HEK293 (cell line): ENCODE results near the gene KRT13.

ENCODE experiments used
- CTCF ChIA-PET: fragments of 350-600 bp; formaldehyde crosslinking; extraction: SDS; loops from one replicate; lab custom pipeline; 2021; ENCODE audit warnings: antibody characterized with exemption; lab: Yijun Ruan, JAX
- POLR2A ChIA-PET: fragments of 300-600 bp; formaldehyde crosslinking; extraction: SDS; loops from one replicate; lab custom pipeline; 2020; ENCODE audit warnings: antibody characterized with exemption, inconsistent platforms; lab: Yijun Ruan, JAX
- H3K27ac ChIP-seq: fragments of 200-500 bp; sonication (Bioruptor generic); 2 replicates; pipeline ENCODE4 v1.5.1; 2014; ENCODE audit warnings: low read depth, low read length, control low read depth, inconsistent platforms; ENCODE audit errors: extremely low read depth
- H3K36me3 ChIP-seq, 2 experiments: fragments of 200-500 bp in 1 of 2; sonication (Bioruptor generic) in 1 of 2; 1 replicate in 1 of 2; 2 replicates in 1 of 2; pipeline ENCODE4 v1.5.1; 2014 to 2017; ENCODE audit warnings: inconsistent platforms in 2 of 2, low read length in 2 of 2; ENCODE audit not compliant: control insufficient read depth in 2 of 2, insufficient read depth in 1 of 2
- H3K4me1 ChIP-seq: fragments of 200-500 bp; sonication (Bioruptor generic); 2 replicates; pipeline ENCODE4 v1.5.1; 2014; ENCODE audit warnings: mild to moderate bottlenecking, low read length, inconsistent platforms; ENCODE audit not compliant: control insufficient read depth, insufficient read depth
- H3K4me3 ChIP-seq: 2 replicates; pipeline ENCODE4 v1.5.1; 2011; ENCODE audit warnings: low read depth, mild to moderate bottlenecking, control low read depth, low read length, moderate library complexity
- H3K9me3 ChIP-seq: fragments of 200-500 bp; sonication (Bioruptor generic); 2 replicates; pipeline ENCODE4 v1.5.1; 2014; ENCODE audit warnings: low read depth, low read length, inconsistent platforms; ENCODE audit not compliant: control insufficient read depth, insufficient read depth
- EGR2 ChIP-seq: fragments of 450-650 bp; formaldehyde crosslinking; IDR thresholded peaks from 2 replicates; pipeline ENCODE4 v1.5.1; 2016; ENCODE audit warnings: low read depth, missing biosample characterization, missing genetic modification characterization
- GFI1B ChIP-seq: fragments of 450-650 bp; formaldehyde crosslinking; IDR thresholded peaks from 2 replicates; pipeline ENCODE4 v1.5.1; 2016; ENCODE audit warnings: missing biosample characterization, missing genetic modification characterization
- KLF1 ChIP-seq: fragments of 450-650 bp; formaldehyde crosslinking; IDR thresholded peaks from 2 replicates; pipeline ENCODE4 v1.5.1; 2016; ENCODE audit warnings: missing biosample characterization, missing genetic modification characterization
- MYNN ChIP-seq: fragments of 450-650 bp; formaldehyde crosslinking; IDR thresholded peaks from 2 replicates; pipeline ENCODE4 v1.5.1; 2016; ENCODE audit warnings: missing biosample characterization, missing genetic modification characterization, borderline replicate concordance
- PRDM2 ChIP-seq: fragments of 450-650 bp; formaldehyde crosslinking; IDR thresholded peaks from 2 replicates; pipeline ENCODE4 v1.5.1; 2016; ENCODE audit warnings: missing biosample characterization, missing genetic modification characterization, borderline replicate concordance
- PRDM6 ChIP-seq: fragments of 450-650 bp; formaldehyde crosslinking; IDR thresholded peaks from 2 replicates; pipeline ENCODE4 v1.5.1; 2017; ENCODE audit warnings: missing biosample characterization, missing genetic modification characterization
- ZBTB1 ChIP-seq: fragments of 450-650 bp; formaldehyde crosslinking; IDR thresholded peaks from 2 replicates; pipeline ENCODE4 v1.5.1; 2016; ENCODE audit warnings: missing biosample characterization, missing genetic modification characterization
- ZNF140 ChIP-seq: fragments of 450-650 bp; formaldehyde crosslinking; IDR thresholded peaks from 2 replicates; pipeline ENCODE4 v1.5.1; 2016; ENCODE audit warnings: missing biosample characterization, missing genetic modification characterization
- ZNF169 ChIP-seq: fragments of 450-650 bp; formaldehyde crosslinking; IDR thresholded peaks from 2 replicates; pipeline ENCODE4 v1.5.1; 2016; ENCODE audit warnings: missing biosample characterization, missing genetic modification characterization
- ZNF211 ChIP-seq: fragments of 450-650 bp; formaldehyde crosslinking; IDR thresholded peaks from 2 replicates; pipeline ENCODE4 v1.5.1; 2016; ENCODE audit warnings: low read depth, missing biosample characterization, missing genetic modification characterization
- ZNF398 ChIP-seq: fragments of 450-650 bp; formaldehyde crosslinking; IDR thresholded peaks from 2 replicates; pipeline ENCODE4 v1.5.1; 2017; ENCODE audit warnings: missing biosample characterization, missing genetic modification characterization
- ZNF416 ChIP-seq: fragments of 450-650 bp; formaldehyde crosslinking; IDR thresholded peaks from 2 replicates; pipeline ENCODE4 v1.5.1; 2016; ENCODE audit warnings: missing biosample characterization, missing genetic modification characterization
- ZNF510 ChIP-seq: fragments of 450-650 bp; formaldehyde crosslinking; IDR thresholded peaks from 2 replicates; pipeline ENCODE4 v1.5.1; 2018; ENCODE audit warnings: mild to moderate bottlenecking, missing genetic modification characterization, missing biosample characterization; ENCODE audit not compliant: insufficient replicate concordance
- ZNF701 ChIP-seq: fragments of 450-650 bp; formaldehyde crosslinking; IDR thresholded peaks from 2 replicates; pipeline ENCODE4 v1.5.1; 2016; ENCODE audit warnings: missing biosample characterization, missing genetic modification characterization
- ZNF837 ChIP-seq: fragments of 450-650 bp; formaldehyde crosslinking; IDR thresholded peaks from 2 replicates; pipeline ENCODE4 v1.5.1; 2016; ENCODE audit warnings: missing biosample characterization, missing genetic modification characterization
- ZSCAN23 ChIP-seq: fragments of 450-650 bp; formaldehyde crosslinking; IDR thresholded peaks from 2 replicates; pipeline ENCODE4 v1.5.1; 2016; ENCODE audit warnings: missing biosample characterization, missing genetic modification characterization
- ZSCAN4 ChIP-seq: fragments of 450-650 bp; formaldehyde crosslinking; IDR thresholded peaks from 2 replicates; pipeline ENCODE4 v1.5.1; 2017; ENCODE audit warnings: missing biosample characterization, missing genetic modification characterization
- ZXDB ChIP-seq: fragments of 450-650 bp; formaldehyde crosslinking; IDR thresholded peaks from 2 replicates; pipeline ENCODE4 v1.5.1; 2016; ENCODE audit warnings: missing biosample characterization, missing genetic modification characterization
- TF ChIP-seq, protein P1 (sequence below): fragments of 450-650 bp; formaldehyde crosslinking; IDR thresholded peaks from 2 replicates; pipeline ENCODE4 v1.5.1; 2016; ENCODE audit warnings: missing biosample characterization, missing genetic modification characterization
- TF ChIP-seq, protein P2 (sequence below): fragments of 450-650 bp; formaldehyde crosslinking; IDR thresholded peaks from 2 replicates; pipeline ENCODE4 v1.5.1; 2016; ENCODE audit warnings: missing biosample characterization, missing genetic modification characterization

Gene KRT13

GRCh38 chr17:41511116-41511515 is 5.7 kb upstream of the KRT13 start:
- ChIA-PET POLR2A (interaction anchor here (1.4 kb wide), 1 partner anchor 10 kb away, joined by 3 read pairs; no protein-coding TSS in a partner anchor), CTCF (interaction anchor here (0.8 to 1.2 kb wide), 3 partner anchors 38 to 627 kb away, joined by 3 to 6 read pairs (median 3); partner anchors contain the start of gene KRT20)
- H3K4me3 ChIP-seq: no peak overlapping the region
- H3K36me3 ChIP-seq: no peaks in the 10 kb centered on the region
- H3K27ac ChIP-seq: peak overlapping the region; percentile 6; the same call in 1 of the 2 replicates
- peaks cover 29% of the 10 kb centered on the region for H3K4me1 ChIP-seq
- H3K9me3 ChIP-seq: no peaks in the 10 kb centered on the region
- TF ChIP-seq ZNF169 (tag by site-specific recombination): no peak
- no peak for TF ChIP-seq ZXDB (tag by site-specific recombination)
- no peak for TF ChIP-seq ZNF211
- no peak for TF ChIP-seq ZSCAN23 (tag by site-specific recombination)
- TF ChIP-seq ZNF416 (tag by site-specific recombination): no peak
- no peak for TF ChIP-seq ZNF510 (tag by site-specific recombination)
- TF ChIP-seq ZNF140: no peak
- 0 out of 2 replicates have a peak, but pooled peaks have one; percentile 22 for TF ChIP-seq EGR2 (tag by site-specific recombination)
- TF ChIP-seq ZNF398: no peak
- TF ChIP-seq ZNF701 (tag by site-specific recombination): no peak
- no peak for TF ChIP-seq ZBTB1 (tag by site-specific recombination)
- TF ChIP-seq KLF1 (tag by site-specific recombination): peak; percentile 88
- TF ChIP-seq GFI1B: no peak
- no peak for TF ChIP-seq ZNF837 (tag by site-specific recombination)
- no peak for TF ChIP-seq PRDM2 (tag by site-specific recombination)
- TF ChIP-seq PRDM6 (tag by site-specific recombination): no peak
- TF ChIP-seq, protein P1, sequence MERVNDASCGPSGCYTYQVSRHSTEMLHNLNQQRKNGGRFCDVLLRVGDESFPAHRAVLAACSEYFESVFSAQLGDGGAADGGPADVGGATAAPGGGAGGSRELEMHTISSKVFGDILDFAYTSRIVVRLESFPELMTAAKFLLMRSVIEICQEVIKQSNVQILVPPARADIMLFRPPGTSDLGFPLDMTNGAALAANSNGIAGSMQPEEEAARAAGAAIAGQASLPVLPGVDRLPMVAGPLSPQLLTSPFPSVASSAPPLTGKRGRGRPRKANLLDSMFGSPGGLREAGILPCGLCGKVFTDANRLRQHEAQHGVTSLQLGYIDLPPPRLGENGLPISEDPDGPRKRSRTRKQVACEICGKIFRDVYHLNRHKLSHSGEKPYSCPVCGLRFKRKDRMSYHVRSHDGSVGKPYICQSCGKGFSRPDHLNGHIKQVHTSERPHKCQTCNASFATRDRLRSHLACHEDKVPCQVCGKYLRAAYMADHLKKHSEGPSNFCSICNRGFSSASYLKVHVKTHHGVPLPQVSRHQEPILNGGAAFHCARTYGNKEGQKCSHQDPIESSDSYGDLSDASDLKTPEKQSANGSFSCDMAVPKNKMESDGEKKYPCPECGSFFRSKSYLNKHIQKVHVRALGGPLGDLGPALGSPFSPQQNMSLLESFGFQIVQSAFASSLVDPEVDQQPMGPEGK (tag by site-specific recombination): 0 out of 2 replicates have a peak, but pooled peaks have one; percentile 19
- TF ChIP-seq, protein P2, sequence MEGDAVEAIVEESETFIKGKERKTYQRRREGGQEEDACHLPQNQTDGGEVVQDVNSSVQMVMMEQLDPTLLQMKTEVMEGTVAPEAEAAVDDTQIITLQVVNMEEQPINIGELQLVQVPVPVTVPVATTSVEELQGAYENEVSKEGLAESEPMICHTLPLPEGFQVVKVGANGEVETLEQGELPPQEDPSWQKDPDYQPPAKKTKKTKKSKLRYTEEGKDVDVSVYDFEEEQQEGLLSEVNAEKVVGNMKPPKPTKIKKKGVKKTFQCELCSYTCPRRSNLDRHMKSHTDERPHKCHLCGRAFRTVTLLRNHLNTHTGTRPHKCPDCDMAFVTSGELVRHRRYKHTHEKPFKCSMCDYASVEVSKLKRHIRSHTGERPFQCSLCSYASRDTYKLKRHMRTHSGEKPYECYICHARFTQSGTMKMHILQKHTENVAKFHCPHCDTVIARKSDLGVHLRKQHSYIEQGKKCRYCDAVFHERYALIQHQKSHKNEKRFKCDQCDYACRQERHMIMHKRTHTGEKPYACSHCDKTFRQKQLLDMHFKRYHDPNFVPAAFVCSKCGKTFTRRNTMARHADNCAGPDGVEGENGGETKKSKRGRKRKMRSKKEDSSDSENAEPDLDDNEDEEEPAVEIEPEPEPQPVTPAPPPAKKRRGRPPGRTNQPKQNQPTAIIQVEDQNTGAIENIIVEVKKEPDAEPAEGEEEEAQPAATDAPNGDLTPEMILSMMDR: no peak
- TF ChIP-seq MYNN: no peak
- no peak for TF ChIP-seq ZSCAN4 (tag by site-specific recombination)
